ENCODE measurements around the gene HINFP. TPM values are rescaled to one million over a fixed set of nuclear protein-coding genes. Genes with fewer than 3 reads are reported as not detected.

The HINFP gene
- total and polyA plus RNA-seq, 2 experiments from 2014 or later = 12.6 to 29.2 TPM

- no peaks in the 10 kb centered on the region; the same call in 2 of the 3 replicates for H3K36me3 Mint-ChIP-seq (ENCODE audit: low read depth)
- peaks cover 15% of the 10 kb centered on the region for H3K4me1 ChIP-seq (ENCODE audit: insufficient read depth)
- 0 out of 2 replicates have a peak, but pooled peaks cover 20% of the 10 kb centered on the region for H3F3A ChIP-seq (replicated peaks; ENCODE audit: low read depth)
- peak overlapping the region; percentile 81 for H3K4me3 Mint-ChIP-seq
- peak overlapping the region; percentile 84 for H3K4me3 ChIP-seq
- no peaks in the 10 kb centered on the region for H3K36me3 ChIP-seq (ENCODE audit: insufficient read depth)
- no peak for TF ChIP-seq JUNB (IDR thresholded peaks at IDR 0.05; ENCODE audit: unreplicated experiment)
- peak; percentile 52 for TF ChIP-seq EZH2 (IDR thresholded peaks at IDR 0.05; ENCODE audit: low read depth, unreplicated experiment)
- no peak overlapping the region for H3K27ac Mint-ChIP-seq
- no peaks in the 10 kb centered on the region; the same call in 2 of the 3 replicates for H3K9me3 Mint-ChIP-seq
- ATAC-seq (no peak), DNase-seq (ENCODE audit: low spot score) (no peak)
- peaks cover 54% of the 10 kb centered on the region for H3K27me3 Mint-ChIP-seq (ENCODE audit: insufficient read depth, low read depth, poor library complexity)
- H3K9me2 ChIP-seq (ENCODE audit: insufficient read depth) = no peaks in the 10 kb centered on the region
- no peaks in the 10 kb centered on the region for H4K20me1 ChIP-seq (replicated peaks; ENCODE audit: insufficient read depth)
- no peak overlapping the region for H3K27ac ChIP-seq (ENCODE audit: low read depth)
- H3K27me3 ChIP-seq (ENCODE audit: insufficient read depth) = peaks cover 64% of the 10 kb centered on the region
- no peaks in the 10 kb centered on the region for H3K79me2 ChIP-seq (replicated peaks; ENCODE audit: insufficient read depth)
- peak overlapping the region; percentile 96 for H3K4me2 ChIP-seq
- H3K4me1 Mint-ChIP-seq = peaks cover 24% of the 10 kb centered on the region
- peak overlapping the region; percentile 99 for H2AFZ ChIP-seq
Measured at GRCh38 chr11:119148720-119149017, 27.3 kb downstream of the HINFP start.

DNA sequence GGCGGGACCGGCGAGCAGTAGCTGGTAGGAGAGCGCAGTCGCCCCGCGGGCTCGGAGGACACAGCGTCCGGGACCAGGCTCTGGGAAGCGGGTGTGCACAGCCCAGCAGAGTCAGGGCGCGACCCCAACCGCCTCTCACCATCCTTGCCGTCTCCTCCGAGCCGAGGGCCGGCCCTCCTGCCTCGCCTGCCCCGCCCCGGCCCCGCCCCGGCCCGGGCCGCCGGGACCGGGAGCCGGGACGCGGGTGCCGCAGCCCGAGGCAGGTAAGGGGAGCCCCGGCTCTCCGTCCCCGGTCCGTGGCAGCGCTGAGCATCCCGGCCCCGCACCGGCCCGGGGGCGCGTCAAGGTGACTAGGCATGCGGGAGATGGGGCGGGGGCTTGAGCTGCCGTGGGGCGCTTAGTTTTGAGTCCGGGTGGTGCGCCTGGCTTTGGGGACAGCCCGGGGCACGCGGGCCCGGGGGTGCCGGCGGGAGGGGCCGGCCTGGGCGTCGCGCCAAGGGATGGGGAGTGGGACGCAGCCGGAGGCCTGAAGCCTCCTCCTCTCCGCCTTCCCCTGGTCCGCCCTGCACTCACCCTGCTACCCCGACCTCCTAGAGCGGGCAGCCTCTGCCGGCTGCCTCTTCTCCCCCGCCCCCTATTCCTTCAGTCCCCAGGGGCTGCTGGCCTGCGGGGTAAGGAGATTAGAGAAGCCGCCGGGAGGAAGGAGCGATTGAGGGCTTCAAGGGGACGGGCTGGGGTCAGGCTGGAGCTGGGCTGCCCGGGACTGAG lies 27.8 kb downstream of the HINFP start, which contains the start of gene ABCG4:
Gene ABCG4 (plus strand): TSS at position 35 of the 768 bp plus-strand sequence. CDS start 914 bp downstream, outside the sequence.
- DNase-seq (ENCODE audit: low spot score) = peak; percentile 70

GRCh38 chr11:119149786-119150275 lies 28.5 kb downstream of the HINFP start:
- Histone ChIP-seq H3K36me3 (ENCODE audit: insufficient read depth) (no peaks in the 10 kb centered on the region), H3K27me3 (ENCODE audit: insufficient read depth) (peaks cover 64% of the 10 kb centered on the region), H3K4me1 (ENCODE audit: insufficient read depth) (peaks cover 15% of the 10 kb centered on the region), H3F3A (replicated peaks; ENCODE audit: low read depth) (0 out of 2 replicates have a peak, but pooled peaks cover 17% of the 10 kb centered on the region), H3K4me3 (peak overlapping the region; percentile 84), H3K27ac (ENCODE audit: low read depth) (no peak overlapping the region), H2AFZ (peak overlapping the region; percentile 90), H3K9me2 (ENCODE audit: insufficient read depth) (no peaks in the 10 kb centered on the region), H3K4me2 (peak overlapping the region; percentile 96), H4K20me1 (replicated peaks; ENCODE audit: insufficient read depth) (no peaks in the 10 kb centered on the region), H3K79me2 (replicated peaks; ENCODE audit: insufficient read depth) (no peaks in the 10 kb centered on the region)
- DNase-seq (ENCODE audit: low spot score) = no peak
- H3K4me3 Mint-ChIP-seq = peak overlapping the region; percentile 74
- ATAC-seq = no peak
- TF ChIP-seq EZH2 (IDR thresholded peaks at IDR 0.05; ENCODE audit: low read depth, unreplicated experiment) (peak; percentile 29), ZNF331 (CRISPR knock-in tag; IDR thresholded peaks at IDR 0.05; ENCODE audit: low read depth) (no peak), NANOG (IDR thresholded peaks at IDR 0.05; ENCODE audit: borderline replicate concordance) (no peak)
- H3K36me3 Mint-ChIP-seq (ENCODE audit: low read depth) = no peaks in the 10 kb centered on the region; the same call in 2 of the 3 replicates
- H3K9me3 Mint-ChIP-seq = no peaks in the 10 kb centered on the region; the same call in 2 of the 3 replicates
- peaks cover 53% of the 10 kb centered on the region for H3K27me3 Mint-ChIP-seq (ENCODE audit: insufficient read depth, low read depth, poor library complexity)
- H3K4me1 Mint-ChIP-seq = peaks cover 22% of the 10 kb centered on the region
- H3K27ac Mint-ChIP-seq = no peak overlapping the region

More for the DNA sequence above, 27.8 kb downstream of the HINFP start, which contains the start of gene ABCG4:
- Mint-ChIP-seq H3K27me3 (ENCODE audit: insufficient read depth, low read depth, poor library complexity) (peaks cover 53% of the 10 kb centered on the region), H3K27ac (no peak within 1 kb of the TSS), H3K4me1 (peaks cover 24% of the 10 kb centered on the region), H3K9me3 (no peaks in the 10 kb centered on the region; the same call in 2 of the 3 replicates), H3K4me3 (peak within 1 kb of the TSS; percentile 81), H3K36me3 (ENCODE audit: low read depth) (no peaks in the 10 kb centered on the region; the same call in 2 of the 3 replicates)
- Histone ChIP-seq H3K4me2 (peak within 1 kb of the TSS; percentile 96), H3K27me3 (ENCODE audit: insufficient read depth) (peaks cover 64% of the 10 kb centered on the region), H3F3A (replicated peaks; ENCODE audit: low read depth) (0 out of 2 replicates have a peak, but pooled peaks cover 20% of the 10 kb centered on the region), H2AFZ (peak within 1 kb of the TSS; percentile 99), H3K36me3 (ENCODE audit: insufficient read depth) (no peaks in the 10 kb centered on the region), H3K4me3 (peak within 1 kb of the TSS; percentile 84), H3K79me2 (replicated peaks; ENCODE audit: insufficient read depth) (no peaks in the 10 kb centered on the region), H3K4me1 (ENCODE audit: insufficient read depth) (peaks cover 15% of the 10 kb centered on the region), H3K9me2 (ENCODE audit: insufficient read depth) (no peaks in the 10 kb centered on the region), H4K20me1 (replicated peaks; ENCODE audit: insufficient read depth) (no peaks in the 10 kb centered on the region), H3K27ac (ENCODE audit: low read depth) (no peak within 1 kb of the TSS)
- TF ChIP-seq NANOG (IDR thresholded peaks at IDR 0.05; ENCODE audit: borderline replicate concordance) (no peak), EZH2 (IDR thresholded peaks at IDR 0.05; ENCODE audit: low read depth, unreplicated experiment) (peak; percentile 37), JUNB (IDR thresholded peaks at IDR 0.05; ENCODE audit: unreplicated experiment) (no peak)
- ATAC-seq = peak; percentile 51
